ENCODE measurements around the gene RBM14.
"Not testable (repeated sequence)": the region's sequence is repeated elsewhere in the genome, so short reads cannot be mapped to it uniquely, and the experiment has no call there.

Gene RBM14, protein sequence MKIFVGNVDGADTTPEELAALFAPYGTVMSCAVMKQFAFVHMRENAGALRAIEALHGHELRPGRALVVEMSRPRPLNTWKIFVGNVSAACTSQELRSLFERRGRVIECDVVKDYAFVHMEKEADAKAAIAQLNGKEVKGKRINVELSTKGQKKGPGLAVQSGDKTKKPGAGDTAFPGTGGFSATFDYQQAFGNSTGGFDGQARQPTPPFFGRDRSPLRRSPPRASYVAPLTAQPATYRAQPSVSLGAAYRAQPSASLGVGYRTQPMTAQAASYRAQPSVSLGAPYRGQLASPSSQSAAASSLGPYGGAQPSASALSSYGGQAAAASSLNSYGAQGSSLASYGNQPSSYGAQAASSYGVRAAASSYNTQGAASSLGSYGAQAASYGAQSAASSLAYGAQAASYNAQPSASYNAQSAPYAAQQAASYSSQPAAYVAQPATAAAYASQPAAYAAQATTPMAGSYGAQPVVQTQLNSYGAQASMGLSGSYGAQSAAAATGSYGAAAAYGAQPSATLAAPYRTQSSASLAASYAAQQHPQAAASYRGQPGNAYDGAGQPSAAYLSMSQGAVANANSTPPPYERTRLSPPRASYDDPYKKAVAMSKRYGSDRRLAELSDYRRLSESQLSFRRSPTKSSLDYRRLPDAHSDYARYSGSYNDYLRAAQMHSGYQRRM
- total RNA-seq = 34.8 to 71.0 (median 41.1) reads per million in 17 experiments

DNA sequence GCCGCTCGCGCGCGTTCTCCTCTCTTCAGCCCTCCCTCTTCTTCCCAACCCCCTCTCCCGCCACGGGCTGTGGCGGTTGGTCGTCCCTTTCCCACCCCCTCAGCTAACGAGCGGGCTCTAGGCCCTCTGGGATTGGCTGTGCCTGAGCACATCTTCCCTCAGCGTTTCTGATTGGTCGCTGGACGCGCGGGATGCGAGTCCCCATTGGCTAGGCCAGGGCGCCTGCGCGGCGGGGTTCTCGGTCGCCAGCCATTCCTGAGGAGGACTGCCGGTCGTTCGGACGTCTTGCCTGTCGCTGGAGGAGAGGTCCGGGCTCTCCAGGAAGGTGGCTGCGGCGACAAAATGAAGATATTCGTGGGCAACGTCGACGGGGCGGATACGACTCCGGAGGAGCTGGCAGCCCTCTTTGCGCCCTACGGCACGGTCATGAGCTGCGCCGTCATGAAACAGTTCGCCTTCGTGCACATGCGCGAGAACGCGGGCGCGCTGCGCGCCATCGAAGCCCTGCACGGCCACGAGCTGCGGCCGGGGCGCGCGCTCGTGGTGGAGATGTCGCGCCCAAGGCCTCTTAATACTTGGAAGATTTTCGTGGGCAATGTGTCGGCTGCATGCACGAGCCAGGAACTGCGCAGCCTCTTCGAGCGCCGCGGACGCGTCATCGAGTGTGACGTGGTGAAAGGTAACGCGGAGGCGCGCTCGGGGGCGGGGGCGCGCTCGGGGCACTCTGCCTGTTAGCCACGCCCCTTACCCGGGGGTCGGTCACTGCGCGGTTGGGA is at the start of gene RBM14:
TSS of gene RBM14 (plus strand) at position 252 of the 776 bp plus-strand sequence. CDS start at position 343, 91 bp downstream.
- DNase-seq = peak; percentile 99 to 100 (median 100)

DNA sequence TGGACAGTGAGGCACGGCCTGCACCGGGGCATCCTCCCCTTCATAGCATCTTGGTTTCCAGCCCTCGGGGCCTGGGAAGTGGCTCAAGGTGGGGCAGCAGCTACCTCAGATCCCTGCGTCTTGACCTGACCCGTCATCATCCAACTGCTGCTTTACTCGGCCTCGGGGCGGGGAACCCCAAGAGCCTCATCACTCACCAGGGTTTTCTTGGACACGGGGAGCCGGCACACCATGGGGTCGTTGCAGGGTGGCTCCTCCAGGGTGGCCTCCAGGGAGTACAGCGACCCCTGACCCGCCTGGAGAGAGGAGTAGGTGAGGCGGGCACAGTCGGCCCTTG is 48.7 kb upstream of the RBM14 start:
- DNase-seq = no peak

DNA sequence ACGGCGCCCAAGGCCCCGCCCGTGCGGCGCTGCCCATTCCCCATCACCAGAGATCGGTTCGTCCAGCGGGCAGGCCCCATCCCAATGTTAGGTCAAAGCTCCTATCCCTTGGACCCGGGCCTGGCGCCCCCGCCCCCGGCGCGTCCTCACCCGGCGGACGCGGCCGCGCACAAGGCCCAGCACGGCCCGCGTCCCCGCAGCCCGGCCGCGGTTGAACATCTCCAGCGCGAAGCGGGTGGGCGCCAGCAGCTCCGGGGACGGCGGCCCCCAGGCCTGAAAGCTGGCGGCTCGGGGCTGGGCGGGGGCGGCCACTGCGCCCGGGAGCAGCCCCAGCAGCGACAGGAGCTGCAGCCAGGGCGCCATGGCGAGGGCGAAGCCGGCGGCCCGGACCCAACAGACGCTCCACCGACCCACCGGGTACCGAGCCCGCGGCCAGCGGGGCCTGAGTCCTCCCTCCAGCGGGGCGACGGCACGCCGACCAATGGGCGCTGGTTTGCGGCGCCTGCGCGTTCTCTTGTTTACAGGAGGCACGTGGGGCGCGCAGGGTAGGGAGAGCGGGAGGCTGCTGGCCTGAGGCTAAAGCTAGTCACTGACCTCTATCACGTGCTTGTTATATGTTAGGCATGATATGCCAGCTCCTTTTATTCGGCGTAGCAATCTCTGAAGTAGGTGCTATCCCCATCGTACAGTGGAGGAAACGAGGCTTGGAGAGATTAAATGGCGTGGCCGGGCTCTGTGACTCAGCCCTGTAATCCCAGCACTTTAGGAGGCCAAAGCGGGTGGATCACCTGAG is 48.1 kb upstream of the RBM14 start, which contains the start of gene CTSF:
TSS of gene CTSF (minus strand) at position 483 of the 793 bp plus-strand sequence. CDS start at position 363, 120 bp downstream.
- peak; percentile 86 to 94 (median 90) for DNase-seq

- no peak for DNase-seq
Measured at GRCh38 chr11:66569076-66569475, 47.4 kb upstream of the RBM14 start.

- DNase-seq = no peak
Measured at GRCh38 chr11:66570079-66570849, 46.2 kb upstream of the RBM14 start.

DNA sequence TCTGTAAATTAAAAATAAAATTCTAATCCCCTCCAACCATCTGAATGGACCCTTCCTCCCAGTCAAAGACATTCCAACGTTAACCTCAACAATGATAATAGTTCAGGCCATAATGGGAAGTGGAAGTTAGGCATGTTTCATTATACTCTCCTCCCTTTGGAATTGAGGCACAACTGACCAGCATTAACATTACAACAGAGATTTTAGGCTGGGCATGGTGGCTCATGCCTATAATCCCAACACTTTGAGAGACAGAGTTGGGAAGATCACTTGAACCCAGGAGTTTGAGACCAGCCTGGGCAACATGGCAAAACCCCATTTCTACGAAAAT is 45.6 kb upstream of the RBM14 start:
- DNase-seq = no peak

DNA sequence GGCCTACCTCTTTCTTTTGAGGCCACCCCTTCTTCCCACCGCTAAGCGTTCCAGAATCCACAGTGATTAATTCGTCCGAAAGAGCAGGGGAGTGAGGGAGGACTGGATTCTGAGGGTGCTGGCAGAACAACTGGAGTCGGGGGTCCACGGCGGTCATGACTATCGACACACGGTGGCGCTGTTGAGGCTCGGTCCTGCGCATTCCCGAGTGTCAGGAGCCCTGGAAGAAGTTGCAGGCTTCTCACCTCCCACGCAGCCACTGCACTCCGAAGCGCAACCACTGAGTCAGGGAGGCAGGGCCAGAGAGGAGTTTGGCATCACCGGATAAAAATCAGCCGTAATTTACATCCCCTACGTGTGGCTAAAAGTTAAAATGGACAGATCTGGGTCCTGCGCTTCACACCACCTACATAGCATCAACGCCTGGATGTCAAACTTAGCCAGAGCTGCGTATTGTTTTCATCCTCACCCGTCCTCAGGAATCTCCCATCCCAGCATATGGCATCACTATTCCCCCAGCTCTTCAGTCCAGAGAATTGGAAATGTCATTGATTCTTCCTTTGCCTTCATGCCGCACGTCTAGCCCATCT is 37.3 kb upstream of the RBM14 start:
- peak; percentile 86 to 93 (median 92) for DNase-seq

DNA sequence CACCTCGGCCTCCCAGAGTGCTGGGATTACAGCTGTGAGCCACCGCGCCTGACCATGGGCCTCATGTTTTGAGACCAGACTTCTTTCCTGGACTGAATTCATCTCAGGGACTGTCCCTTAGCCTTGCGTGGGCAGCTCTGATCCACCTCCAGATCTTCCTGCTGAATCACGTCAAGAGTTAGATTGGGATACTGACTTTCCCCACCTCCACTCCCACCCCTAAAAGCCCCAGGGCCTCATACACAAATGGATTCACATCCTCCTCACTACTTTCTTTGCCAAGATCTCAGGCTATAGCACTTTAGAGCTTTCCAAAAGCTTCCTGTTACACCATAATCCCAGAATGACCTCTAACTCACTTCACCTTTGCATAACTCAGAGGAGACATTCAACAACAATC is 35.6 kb upstream of the RBM14 start:
- peak; percentile 53 to 81 (median 74) for DNase-seq

GRCh38 chr11:66581261-66581660 is 35.2 kb upstream of the RBM14 start:
- no peak for DNase-seq

GRCh38 chr11:66582565-66583147 is 33.8 kb upstream of the RBM14 start:
- DNase-seq = not testable (repeated sequence)

DNA sequence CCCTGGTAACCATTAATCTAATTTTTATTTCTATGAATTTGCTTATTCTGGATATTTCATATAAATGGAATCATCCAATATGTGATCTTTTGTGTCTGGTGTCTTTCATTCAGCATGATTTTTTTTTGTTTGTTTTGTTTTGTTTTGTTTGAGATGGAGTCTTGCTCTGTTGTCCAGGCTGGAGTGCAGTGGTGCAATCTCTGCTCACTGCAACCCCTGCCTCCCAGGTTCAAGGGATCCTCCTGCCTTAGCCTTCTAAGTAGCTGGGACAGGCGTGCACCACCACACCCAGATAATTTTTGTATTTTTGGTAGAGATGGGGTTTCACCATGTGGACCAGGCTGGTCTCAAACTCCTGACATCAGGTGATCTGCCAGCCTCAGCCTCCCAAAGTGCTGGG is 31.0 kb upstream of the RBM14 start:
- DNase-seq = not testable (repeated sequence)

- no peak for DNase-seq
Measured at GRCh38 chr11:66586136-66586535, 30.3 kb upstream of the RBM14 start.

- not testable (repeated sequence) for DNase-seq
Measured at GRCh38 chr11:66589315-66589714, 27.1 kb upstream of the RBM14 start.

DNA sequence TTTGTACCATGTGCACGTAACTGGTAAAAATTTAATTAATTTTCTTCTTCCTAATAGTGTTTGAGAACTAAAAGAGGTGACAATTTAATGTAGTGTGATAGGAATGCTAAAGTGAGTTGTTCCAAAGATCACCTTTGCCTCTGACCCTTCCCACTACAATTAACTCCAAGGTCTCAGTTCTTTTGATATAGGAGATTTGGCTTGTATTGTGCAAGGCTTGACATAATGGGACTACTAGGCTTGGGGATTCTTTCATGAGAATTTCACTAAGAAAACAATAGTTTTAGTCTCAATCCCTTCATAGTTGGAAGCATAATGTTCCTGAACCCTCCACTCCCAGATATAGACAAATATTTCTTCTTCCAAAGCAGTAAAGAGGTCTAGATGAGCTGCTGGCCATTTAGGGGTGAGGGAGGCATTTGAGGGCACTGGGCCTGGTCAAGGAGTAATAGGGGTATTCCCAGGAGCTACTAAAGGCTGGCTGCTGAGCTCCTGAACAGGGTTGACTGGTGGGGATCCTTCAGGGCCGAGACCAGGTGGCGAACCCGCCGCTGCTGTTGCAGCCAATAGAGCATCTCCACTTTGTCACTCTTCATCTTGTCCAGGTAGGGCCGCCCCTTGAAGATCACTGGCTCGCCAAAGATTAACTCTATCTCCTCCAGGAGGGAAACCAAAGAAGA is 26.3 kb upstream of the RBM14 start:
- no peak for DNase-seq

GRCh38 chr11:66591175-66591574 is 25.3 kb upstream of the RBM14 start:
- DNase-seq = no peak

GRCh38 chr11:66592457-66593302 is 23.8 kb upstream of the RBM14 start, which contains the start of the genes CCDC87 and CCS:
CCDC87 (minus strand) TSS chr11:66593063; CDS start chr11:66593015, 48 bp downstream.
CCS (plus strand) TSS chr11:66593185; CDS start chr11:66593262, 77 bp downstream.
- DNase-seq = peak; percentile 98 to 99 (median 98)

- DNase-seq = peak in 2 of 4 experiments; percentile 17 to 21
Measured at GRCh38 chr11:66593303-66593635, 23.2 kb upstream of the RBM14 start.

GRCh38 chr11:66593650-66594049 is 22.8 kb upstream of the RBM14 start:
- peak in 1 of 4 experiments; percentile 8 for DNase-seq
